Keratinocyte (primary cell): ENCODE measurements around the gene MMEL1. TPM values are rescaled to one million over a fixed set of nuclear protein-coding genes. Genes with fewer than 3 reads are reported as not detected.

Experiments
- DNase-seq: peaks from one replicate; pipeline ENCODE4 v3.0.0-alpha.2; 2011; ENCODE audit warnings: low read depth, missing footprints, low spot score
- FAIRE-seq: peaks from 2 replicates; lab custom pipeline; 2011; peaks lifted over from hg19 to GRCh38; lab: Jason Lieb, UNC
- H2AFZ ChIP-seq: 2 replicates; pipeline ENCODE4 v1.6.0; 2012; ENCODE audit warnings: low read length, control low read depth, inconsistent platforms; ENCODE audit not compliant: control insufficient read depth
- H3K27ac ChIP-seq: 2 replicates; pipeline ENCODE4 v1.5.1; 2011; ENCODE audit warnings: low read length; ENCODE audit not compliant: control insufficient read depth, insufficient read depth
- H3K27me3 ChIP-seq: 3 replicates; pipeline ENCODE4 v1.6.0; 2011; ENCODE audit warnings: low read length; ENCODE audit not compliant: control insufficient read depth, insufficient read depth; ENCODE audit errors: extremely low read depth
- H3K36me3 ChIP-seq, 2 experiments: 2 replicates in 1 of 2; 3 replicates in 1 of 2; pipeline ENCODE4 v1.5.1; 2011; ENCODE audit warnings: low read length in 2 of 2, mild to moderate bottlenecking in 1 of 2; ENCODE audit not compliant: control insufficient read depth in 2 of 2, insufficient read depth in 2 of 2; ENCODE audit errors: extremely low read depth in 1 of 2
- H3K4me1 ChIP-seq: 3 replicates; pipeline ENCODE4 v1.5.1; 2011; ENCODE audit warnings: low read length; ENCODE audit not compliant: control insufficient read depth, insufficient read depth; ENCODE audit errors: extremely low read depth
- H3K4me2 ChIP-seq: 3 replicates; pipeline ENCODE4 v1.6.0; 2011; ENCODE audit warnings: low read depth, low read length; ENCODE audit not compliant: control insufficient read depth, insufficient read depth; ENCODE audit errors: extremely low read depth
- H3K4me3 ChIP-seq, 3 experiments: fragments of 200-600 bp in 1 of 3; sonication (generic) in 1 of 3; 2 replicates in 2 of 3; 3 replicates in 1 of 3; pipeline ENCODE4 v1.5.1; 2011 to 2016; ENCODE audit warnings: low read length in 3 of 3, mild to moderate bottlenecking in 3 of 3, control low read depth in 2 of 3, inconsistent platforms in 1 of 3, low read depth in 1 of 3, mixed read lengths in 1 of 3, mixed run types in 1 of 3, moderate library complexity in 1 of 3; ENCODE audit not compliant: control insufficient read depth in 2 of 3, insufficient read depth in 2 of 3; ENCODE audit errors: extremely low read depth in 1 of 3
- H3K79me2 ChIP-seq: 2 replicates; pipeline ENCODE4 v1.6.0; 2012; ENCODE audit warnings: low read length; ENCODE audit not compliant: control insufficient read depth, insufficient read depth
- H3K9ac ChIP-seq: 3 replicates; pipeline ENCODE4 v1.6.0; 2011; ENCODE audit warnings: low read length; ENCODE audit not compliant: control insufficient read depth, insufficient read depth; ENCODE audit errors: extremely low read depth
- H3K9me1 ChIP-seq: 3 replicates; pipeline ENCODE4 v1.6.0; 2011; ENCODE audit warnings: low read length; ENCODE audit not compliant: control insufficient read depth, insufficient read depth; ENCODE audit errors: extremely low read depth
- H3K9me3 ChIP-seq: 2 replicates; pipeline ENCODE4 v1.5.1; 2012; ENCODE audit warnings: low read depth, low read length; ENCODE audit not compliant: control insufficient read depth
- H4K20me1 ChIP-seq: 3 replicates; pipeline ENCODE4 v1.6.0; 2011; ENCODE audit warnings: low read length; ENCODE audit not compliant: control insufficient read depth, insufficient read depth; ENCODE audit errors: extremely low read depth
- CTCF ChIP-seq, 3 experiments: IDR thresholded peaks in 1 of 3; conservative IDR thresholded peaks in 1 of 3; optimal IDR thresholded peaks in 1 of 3; 2 replicates in 2 of 3; 3 replicates in 1 of 3; pipeline versions ENCODE3 to v1.5.1; 2011; ENCODE audit warnings: low read length in 3 of 3, mild to moderate bottlenecking in 3 of 3, moderate library complexity in 2 of 3, control low read depth in 1 of 3, inconsistent platforms in 1 of 3; ENCODE audit not compliant: insufficient read depth in 2 of 3; ENCODE audit errors: extremely low read depth in 1 of 3
- EZH2 ChIP-seq: IDR thresholded peaks from one replicate; pipeline ENCODE4 v1.6.1; 2012; ENCODE audit warnings: inconsistent platforms, mild to moderate bottlenecking, low read length, moderate library complexity
- dilution Hi-C: fragments of 300-500 bp; cut with MboI; formaldehyde crosslinking; loops from one replicate; pipeline ENCODE4 v1.7.0; 2020; ENCODE audit warnings: low sequenced_read_pairs; ENCODE audit not compliant: extremely low pct_ligation_motif_present
- polyA plus RNA-seq, 5 experiments: library from polyadenylated mRNA; depleted of rRNA in 3 of 5; stranded (reverse) in 3 of 5; stranded (forward) in 1 of 5; unstranded in 1 of 5; fragments of >200 nt; gene quantifications; 1 replicate in 1 of 5; 2 replicates in 3 of 5; 3 replicates in 1 of 5; pipeline versions ENCODE4 v1.2.1 to v1.2.3, GENCODE V29; 2011 to 2012; ENCODE audit warnings: missing spikeins in 2 of 5, low read depth in 1 of 5, low replicate concordance in 1 of 5

MMEL1 gene
- polyA plus RNA-seq, 1 donor (not counting 4 experiments of a cell fraction or from before 2014, with no cell fraction given): not detected

- peak overlapping the region; percentile 72 to 96 (median 82) for H3K4me3 ChIP-seq
- no peaks in the 10 kb centered on the region for H3K9me3 ChIP-seq
- H3K27ac ChIP-seq: no peak overlapping the region
- no peaks in the 10 kb centered on the region for H3K79me2 ChIP-seq
- dilution Hi-C loops: no loop called here
- H3K27me3 ChIP-seq: no peaks in the 10 kb centered on the region
- peak overlapping the region; percentile 90 for H3K4me2 ChIP-seq
- no peak for TF ChIP-seq EZH2
- no peak for TF ChIP-seq CTCF (optimal IDR thresholded peaks at IDR 0.05 in 1 of 3, IDR thresholded peaks at IDR 0.05 in 1 of 3, conservative IDR thresholded peaks at IDR 0.05 in 1 of 3; ENCODE audit: extremely low read depth in 1 of 3, insufficient read depth in 2 of 3, low read length in 3 of 3)
- H3K9ac ChIP-seq: no peak overlapping the region
- DNase-seq (no peak), FAIRE-seq (no peak)
- H2AFZ ChIP-seq: no peak overlapping the region
- H4K20me1 ChIP-seq: no peaks in the 10 kb centered on the region
- H3K9me1 ChIP-seq: no peaks in the 10 kb centered on the region
- no peaks in the 10 kb centered on the region for H3K4me1 ChIP-seq
- H3K36me3 ChIP-seq: no peaks in the 10 kb centered on the region
Measured at GRCh38 chr1:2643414-2644077, 10.7 kb upstream of the MMEL1 start.

DNA sequence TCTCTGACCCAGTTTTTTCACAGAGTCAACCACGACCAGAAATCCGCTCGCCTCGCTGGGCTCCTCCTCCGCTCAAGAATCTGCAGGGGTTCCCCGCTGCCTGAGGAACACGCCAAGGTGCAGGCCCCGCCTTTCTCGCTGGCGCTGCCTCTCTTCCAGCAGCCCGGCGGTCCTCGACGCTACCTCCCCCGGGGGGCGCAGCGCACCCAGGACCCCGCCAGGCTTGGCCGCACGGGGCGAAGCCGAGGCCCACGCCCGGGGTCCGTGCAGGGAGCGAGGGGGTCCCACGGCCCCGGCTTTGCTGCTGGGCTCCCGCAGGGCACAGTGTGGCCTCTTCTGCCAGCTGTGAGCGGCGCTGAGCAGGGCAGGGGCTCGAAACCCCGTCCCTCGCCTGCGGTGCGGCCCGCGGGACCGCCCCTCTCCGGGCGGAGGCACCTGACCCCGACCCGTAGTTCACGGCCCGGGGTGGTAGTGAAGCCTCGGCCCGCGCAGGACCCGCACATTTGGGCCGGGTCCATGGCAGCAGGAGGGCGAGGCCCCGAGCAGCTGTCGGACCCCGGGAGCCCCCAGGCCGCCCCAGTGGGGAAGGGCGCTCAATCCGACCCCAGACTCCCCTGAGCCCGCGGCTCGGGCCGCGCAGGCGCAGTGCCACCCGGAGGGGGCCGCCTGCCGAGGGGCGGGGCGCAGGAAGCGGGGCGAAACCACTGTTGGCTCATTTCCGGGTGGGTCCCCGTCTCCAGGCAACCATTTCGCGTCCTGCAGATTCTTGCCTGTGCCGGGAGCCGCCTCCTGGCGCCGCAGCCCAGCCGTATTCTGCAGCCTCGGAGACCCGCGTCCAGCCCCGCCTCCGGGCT is 10.0 kb upstream of the MMEL1 start:
- H2AFZ ChIP-seq: peak overlapping the region; percentile 85
- DNase-seq (peak; percentile 26), FAIRE-seq (no peak)
- peak overlapping the region; percentile 90 for H3K4me2 ChIP-seq
- TF ChIP-seq CTCF (optimal IDR thresholded peaks at IDR 0.05 in 1 of 3, IDR thresholded peaks at IDR 0.05 in 1 of 3, conservative IDR thresholded peaks at IDR 0.05 in 1 of 3; ENCODE audit: extremely low read depth in 1 of 3, insufficient read depth in 2 of 3, low read length in 3 of 3) (peak in 1 of 3 experiments; percentile 11), EZH2 (no peak)
- H3K27me3 ChIP-seq: no peaks in the 10 kb centered on the region
- peak overlapping the region; percentile 81 for H3K9ac ChIP-seq
- H3K4me3 ChIP-seq: peak overlapping the region; percentile 72 to 96 (median 82)
- H3K9me3 ChIP-seq: peaks cover 2% of the 10 kb centered on the region
- H3K4me1 ChIP-seq: no peaks in the 10 kb centered on the region
- H4K20me1 ChIP-seq: no peaks in the 10 kb centered on the region
- no peaks in the 10 kb centered on the region for H3K9me1 ChIP-seq
- no peaks in the 10 kb centered on the region for H3K36me3 ChIP-seq
- H3K27ac ChIP-seq: peak overlapping the region; percentile 49
- dilution Hi-C loops: no loop called here
- H3K79me2 ChIP-seq: no peaks in the 10 kb centered on the region
